Measurements from ENCODE around the gene LDLRAP1. TPM values are rescaled to one million over a fixed set of nuclear protein-coding genes. Genes with fewer than 3 reads are reported as not detected.

LDLRAP1 gene
- total RNA-seq, 1 donor from 2014 or later, result 8.0 TPM

GRCh38 chr1:25573961-25574360 lies 30.6 kb downstream of the LDLRAP1 start:
- FAIRE-seq (no peak), DNase-seq (ENCODE audit: low read depth) (no peak)
- no peak overlapping the region for H3K9ac ChIP-seq (ENCODE audit: low read length)

GRCh38 chr1:25575191-25575590 lies 31.8 kb downstream of the LDLRAP1 start:
- Histone ChIP-seq H3K4me1 (ENCODE audit: insufficient read depth, low read length) (peaks cover 2% of the 10 kb centered on the region), H3K4me2 (ENCODE audit: low read length) (no peak overlapping the region), H3K27me3 (ENCODE audit: insufficient read depth, low read length) (peaks cover 8% of the 10 kb centered on the region), H3K36me3 (ENCODE audit: insufficient read depth, low read length) (no peaks in the 10 kb centered on the region), H3K79me2 (ENCODE audit: insufficient read depth, low read length) (no peaks in the 10 kb centered on the region), H4K20me1 (ENCODE audit: insufficient read depth, low read length) (no peaks in the 10 kb centered on the region), H2AFZ (ENCODE audit: low read depth, low read length) (no peak overlapping the region), H3K4me3 (ENCODE audit: insufficient read depth, low read depth, low read length) (no peak overlapping the region), H3K9ac (ENCODE audit: low read length) (no peak overlapping the region), H3K27ac (ENCODE audit: low read depth, low read length) (no peak overlapping the region), H3K9me3 (ENCODE audit: insufficient read depth, low read depth, low read length) (no peaks in the 10 kb centered on the region)
- H3K4me3 Mint-ChIP-seq (ENCODE audit: unreplicated experiment), result no peak overlapping the region
- H3K27me3 Mint-ChIP-seq (ENCODE audit: low read depth, unreplicated experiment), result peaks cover 37% of the 10 kb centered on the region
- TF ChIP-seq CTCF (IDR thresholded peaks at IDR 0.05; ENCODE audit: insufficient read depth, low read depth, low read length), result no peak
- no peak for TF ChIP-seq EZH2 (IDR thresholded peaks at IDR 0.05; ENCODE audit: insufficient read depth, low read length)
- DNase-seq (ENCODE audit: low read depth), result no peak
- no peak for FAIRE-seq
- no peaks in the 10 kb centered on the region for H3K36me3 Mint-ChIP-seq (ENCODE audit: low read depth, unreplicated experiment)
- no peaks in the 10 kb centered on the region for H3K4me1 Mint-ChIP-seq (ENCODE audit: low read depth, unreplicated experiment)
- no peak overlapping the region for H3K27ac Mint-ChIP-seq (ENCODE audit: unreplicated experiment)
- H3K9me3 Mint-ChIP-seq (ENCODE audit: unreplicated experiment), result no peaks in the 10 kb centered on the region

More at GRCh38 chr1:25573961-25574360, 30.6 kb downstream of the LDLRAP1 start:
- Histone ChIP-seq H3K27ac (ENCODE audit: low read depth, low read length) (no peak overlapping the region), H3K4me2 (ENCODE audit: low read length) (no peak overlapping the region), H3K36me3 (ENCODE audit: insufficient read depth, low read length) (no peaks in the 10 kb centered on the region), H3K27me3 (ENCODE audit: insufficient read depth, low read length) (peaks cover 2% of the 10 kb centered on the region), H4K20me1 (ENCODE audit: insufficient read depth, low read length) (no peaks in the 10 kb centered on the region), H3K9me3 (ENCODE audit: insufficient read depth, low read depth, low read length) (no peaks in the 10 kb centered on the region), H2AFZ (ENCODE audit: low read depth, low read length) (no peak overlapping the region), H3K4me1 (ENCODE audit: insufficient read depth, low read length) (peaks cover 14% of the 10 kb centered on the region), H3K79me2 (ENCODE audit: insufficient read depth, low read length) (no peaks in the 10 kb centered on the region), H3K4me3 (ENCODE audit: insufficient read depth, low read depth, low read length) (no peak overlapping the region)
- H3K4me1 Mint-ChIP-seq (ENCODE audit: low read depth, unreplicated experiment), result peaks cover 11% of the 10 kb centered on the region
- no peak for TF ChIP-seq CTCF (IDR thresholded peaks at IDR 0.05; ENCODE audit: insufficient read depth, low read depth, low read length)
- no peak for TF ChIP-seq EZH2 (IDR thresholded peaks at IDR 0.05; ENCODE audit: insufficient read depth, low read length)
- H3K36me3 Mint-ChIP-seq (ENCODE audit: low read depth, unreplicated experiment), result no peaks in the 10 kb centered on the region
- no peak overlapping the region for H3K4me3 Mint-ChIP-seq (ENCODE audit: unreplicated experiment)
- no peak overlapping the region for H3K27ac Mint-ChIP-seq (ENCODE audit: unreplicated experiment)
- peaks cover 28% of the 10 kb centered on the region for H3K27me3 Mint-ChIP-seq (ENCODE audit: low read depth, unreplicated experiment)
- no peaks in the 10 kb centered on the region for H3K9me3 Mint-ChIP-seq (ENCODE audit: unreplicated experiment)

GRCh38 chr1:25576459-25577133 lies 33.2 kb downstream of the LDLRAP1 start:
- Histone ChIP-seq H3K4me3 (ENCODE audit: insufficient read depth, low read depth, low read length) (no peak overlapping the region), H3K9me3 (ENCODE audit: insufficient read depth, low read depth, low read length) (no peaks in the 10 kb centered on the region), H3K4me2 (ENCODE audit: low read length) (no peak overlapping the region), H3K27me3 (ENCODE audit: insufficient read depth, low read length) (peaks cover 8% of the 10 kb centered on the region), H3K4me1 (ENCODE audit: insufficient read depth, low read length) (no peaks in the 10 kb centered on the region), H3K36me3 (ENCODE audit: insufficient read depth, low read length) (no peaks in the 10 kb centered on the region), H2AFZ (ENCODE audit: low read depth, low read length) (no peak overlapping the region), H4K20me1 (ENCODE audit: insufficient read depth, low read length) (no peaks in the 10 kb centered on the region), H3K27ac (ENCODE audit: low read depth, low read length) (no peak overlapping the region), H3K9ac (ENCODE audit: low read length) (no peak overlapping the region), H3K79me2 (ENCODE audit: insufficient read depth, low read length) (no peaks in the 10 kb centered on the region)
- no peak overlapping the region for H3K4me3 Mint-ChIP-seq (ENCODE audit: unreplicated experiment)
- peaks cover 38% of the 10 kb centered on the region for H3K27me3 Mint-ChIP-seq (ENCODE audit: low read depth, unreplicated experiment)
- no peaks in the 10 kb centered on the region for H3K4me1 Mint-ChIP-seq (ENCODE audit: low read depth, unreplicated experiment)
- no peaks in the 10 kb centered on the region for H3K9me3 Mint-ChIP-seq (ENCODE audit: unreplicated experiment)
- DNase-seq (ENCODE audit: low read depth), result no peak
- TF ChIP-seq EZH2 (IDR thresholded peaks at IDR 0.05; ENCODE audit: insufficient read depth, low read length) (no peak), CTCF (IDR thresholded peaks at IDR 0.05; ENCODE audit: insufficient read depth, low read depth, low read length) (no peak)
- no peak overlapping the region for H3K27ac Mint-ChIP-seq (ENCODE audit: unreplicated experiment)
- no peak for FAIRE-seq
- no peaks in the 10 kb centered on the region for H3K36me3 Mint-ChIP-seq (ENCODE audit: low read depth, unreplicated experiment)

Data from astrocyte (in vitro differentiated cells and primary cell).